K562 (cell line): ENCODE results near the gene RFC5. TPM values are rescaled to one million over a fixed set of nuclear protein-coding genes. Genes with fewer than 3 reads are reported as not detected.

Experiments
- BACH1 ChIP-seq: fragments of 200-800 bp; sonication (Bioruptor generic); IDR thresholded peaks from 2 replicates; pipeline ENCODE4 v1.6.1; 2016; ENCODE audit warnings: missing genetic modification characterization, missing compliant biosample characterization
- BHLHE40 ChIP-seq: IDR thresholded peaks from 2 replicates; pipeline ENCODE4 v1.6.1; 2011; ENCODE audit warnings: low read length, improper control_type of control experiment
- CCNT2 ChIP-seq: IDR thresholded peaks from 2 replicates; pipeline ENCODE4 v1.6.1; 2011; ENCODE audit warnings: borderline replicate concordance, low read depth, mild to moderate bottlenecking, moderate library complexity, mixed read lengths, low read length; ENCODE audit not compliant: insufficient read length; ENCODE audit errors: extremely low read depth
- CREB3 ChIP-seq: fragments of 450-650 bp; conservative IDR thresholded peaks from 2 replicates; pipeline ENCODE4 v1.6.1; 2016; ENCODE audit warnings: missing genetic modification characterization, low read depth, mild to moderate bottlenecking, missing compliant biosample characterization, moderate library complexity
- GTF2A2 ChIP-seq: IDR thresholded peaks from 2 replicates; pipeline ENCODE4 v1.6.1; 2016; ENCODE audit warnings: mild to moderate bottlenecking, missing genetic modification characterization, missing compliant biosample characterization
- GTF2F1 ChIP-seq: IDR thresholded peaks from 2 replicates; pipeline ENCODE4 v1.6.1; 2011; ENCODE audit warnings: low read depth, low read length, improper control_type of control experiment
- HDAC2 ChIP-seq: fragments of 450-650 bp; IDR thresholded peaks from 2 replicates; pipeline ENCODE4 v1.6.1; 2016; ENCODE audit warnings: mild to moderate bottlenecking
- ID3 ChIP-seq, 2 experiments: fragments of 250-450 bp in 1 of 2; fragments of 450-650 bp in 1 of 2; sonication (Bioruptor Pico) in 1 of 2; IDR thresholded peaks; 2 replicates each; pipeline versions ENCODE4 v1.6.1 to v1.8.0; 2016 to 2021; ENCODE audit warnings: mild to moderate bottlenecking in 2 of 2, moderate library complexity in 2 of 2, missing compliant biosample characterization in 1 of 2, missing genetic modification characterization in 1 of 2
- JUNB ChIP-seq: fragments of 450-650 bp; formaldehyde crosslinking; conservative IDR thresholded peaks from 2 replicates; pipeline ENCODE4 v1.4.0; 2020; ENCODE audit warnings: mild to moderate bottlenecking
- MEF2D ChIP-seq: conservative IDR thresholded peaks from 2 replicates; pipeline ENCODE4 v1.6.1; 2016; ENCODE audit warnings: low read depth, missing genetic modification characterization, missing compliant biosample characterization
- NR4A1 ChIP-seq, 2 experiments: fragments of 250-450 bp in 1 of 2; fragments of 450-650 bp in 1 of 2; sonication (Bioruptor Pico) in 1 of 2; IDR thresholded peaks; 2 replicates each; pipeline versions ENCODE4 v1.4.0 to v1.6.1; 2016 to 2020; ENCODE audit warnings: mild to moderate bottlenecking in 2 of 2, missing compliant biosample characterization in 1 of 2, missing genetic modification characterization in 1 of 2, moderate library complexity in 1 of 2
- PTTG1 ChIP-seq: fragments of 450-650 bp; IDR thresholded peaks from 2 replicates; pipeline ENCODE4 v1.6.1; 2016; ENCODE audit warnings: low read depth, mild to moderate bottlenecking, missing genetic modification characterization, missing compliant biosample characterization
- SMAD4 ChIP-seq: fragments of 250-450 bp; sonication (Bioruptor Pico); conservative IDR thresholded peaks from 2 replicates; pipeline ENCODE4 v1.8.0; 2021; ENCODE audit warnings: inconsistent platforms, mild to moderate bottlenecking, moderate library complexity
- STAG1 ChIP-seq: sonication (generic); formaldehyde crosslinking; IDR thresholded peaks from 2 replicates; pipeline ENCODE4 v1.5.0; 2020; ENCODE audit warnings: missing genetic modification reagents, borderline replicate concordance
- XRCC4 ChIP-seq: IDR thresholded peaks from one replicate; pipeline ENCODE4 v1.6.1; 2011; ENCODE audit not compliant: insufficient read depth, insufficient read length; ENCODE audit errors: extremely low read depth
- ZBTB8A ChIP-seq: fragments of 450-650 bp; IDR thresholded peaks from 2 replicates; pipeline ENCODE4 v1.6.1; 2018; ENCODE audit warnings: mild to moderate bottlenecking, moderate library complexity; ENCODE audit not compliant: partially characterized antibody
- ZNF253 ChIP-seq: fragments of 250-450 bp; sonication (Bioruptor Pico); conservative IDR thresholded peaks from 2 replicates; pipeline ENCODE4 v1.6.1; 2021; ENCODE audit warnings: mild to moderate bottlenecking
- ZNF592 ChIP-seq: fragments of 450-650 bp; IDR thresholded peaks from 2 replicates; pipeline ENCODE4 v1.6.1; 2017; ENCODE audit warnings: antibody characterized with exemption, mild to moderate bottlenecking
- ZNF740 ChIP-seq, 3 experiments: fragments of 200-800 bp in 1 of 3; sonication (Bioruptor generic) in 1 of 3; sonication (generic) in 1 of 3; formaldehyde crosslinking in 1 of 3; IDR thresholded peaks; 2 replicates each; pipeline versions ENCODE4 v1.6.1 to v1.8.0; 2016 to 2022; ENCODE audit warnings: mild to moderate bottlenecking in 2 of 3, missing compliant biosample characterization in 2 of 3, missing genetic modification characterization in 2 of 3, missing genetic modification reagents in 1 of 3
- polyA plus RNA-seq, 8 experiments: library from polyadenylated mRNA; depleted of rRNA in 4 of 8; stranded (reverse) in 5 of 8; unstranded in 3 of 8; fragments of >200 nt; fragmentation: Nextera tagmentation in 2 of 8; fragmentation: Illumina TruSeq in 1 of 8; extraction: Ambion mirVana in 2 of 8; extraction: Trizol in 1 of 8; gene quantifications; 2 replicates each; pipeline versions ENCODE4 v1.2.1 to v1.2.3, GENCODE V29; 2011 to 2014; ENCODE audit warnings: inconsistent platforms in 1 of 8, missing spikeins in 1 of 8
- total RNA-seq, 7 experiments: library from RNA; depleted of rRNA in 6 of 7; stranded (reverse); fragments of >200 nt in 6 of 7; fragmentation: Illumina TruSeq in 2 of 7; extraction: Trizol in 2 of 7; gene quantifications; 2 replicates each; pipeline versions ENCODE4 v1.2.1 to v1.2.3, GENCODE V29; 2011 to 2021; ENCODE audit warnings: low replicate concordance in 1 of 7
- TF ChIP-seq, protein P1 (sequence below): fragments of 250-450 bp; sonication (Bioruptor Pico); IDR thresholded peaks from 2 replicates; pipeline ENCODE4 v1.8.0; 2021; ENCODE audit warnings: borderline replicate concordance, mild to moderate bottlenecking, moderate library complexity; ENCODE audit not compliant: poor library complexity, severe bottlenecking

The RFC5 gene
- total and polyA plus RNA-seq, 9 of the 15 experiments (the other 6 are each of a cell fraction or from before 2014, with no cell fraction given) = 61.8 to 189 (median 92.9) TPM

DNA sequence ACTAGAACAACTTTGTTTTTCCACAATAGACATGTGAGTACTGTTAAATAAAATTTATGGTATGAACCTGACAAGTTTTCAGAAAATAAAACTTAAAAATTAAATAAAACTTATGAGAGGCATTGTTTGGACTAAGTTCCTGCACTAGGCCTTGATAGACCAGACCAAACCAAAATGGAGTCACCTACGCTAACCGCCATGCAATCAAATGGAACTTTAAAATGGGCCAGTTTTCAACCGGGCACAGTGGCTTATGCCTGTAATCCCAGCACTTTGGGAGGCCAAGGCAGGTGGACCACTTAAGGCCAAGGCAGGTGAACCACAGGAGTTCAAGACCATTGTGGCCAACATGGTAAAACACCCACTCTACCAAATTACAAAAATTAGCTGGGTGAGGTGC lies 5.1 kb upstream of the RFC5 start (continued):
- no peak for TF ChIP-seq NR4A1 (CRISPR knock-in tag; IDR thresholded peaks at IDR 0.05)
- TF ChIP-seq NR4A1 (tag; IDR thresholded peaks at IDR 0.05) = peak; percentile 91
- no peak for TF ChIP-seq ZNF740 (CRISPR knock-in tag; IDR thresholded peaks at IDR 0.05)
- TF ChIP-seq ZNF740 (tag; IDR thresholded peaks at IDR 0.05) = peak in 1 of 2 experiments; percentile 76; a peak in 2 of 4 replicates
- TF ChIP-seq ZBTB8A = no peak
- TF ChIP-seq PTTG1 (tag) = peak; percentile 83
- TF ChIP-seq, protein P1, sequence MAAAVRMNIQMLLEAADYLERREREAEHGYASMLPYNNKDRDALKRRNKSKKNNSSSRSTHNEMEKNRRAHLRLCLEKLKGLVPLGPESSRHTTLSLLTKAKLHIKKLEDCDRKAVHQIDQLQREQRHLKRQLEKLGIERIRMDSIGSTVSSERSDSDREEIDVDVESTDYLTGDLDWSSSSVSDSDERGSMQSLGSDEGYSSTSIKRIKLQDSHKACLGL (CRISPR knock-in tag) = no peak
- 0 out of 2 replicates have a peak, but pooled peaks have one; percentile 31 for TF ChIP-seq ID3 (CRISPR knock-in tag; IDR thresholded peaks at IDR 0.05)
- TF ChIP-seq ID3 (tag; IDR thresholded peaks at IDR 0.05) = no peak
- TF ChIP-seq BHLHE40 = no peak
- peak; percentile 96 for TF ChIP-seq ZNF592
- TF ChIP-seq GTF2F1 = no peak
- TF ChIP-seq BACH1 = no peak
- TF ChIP-seq CREB3 (tag) = peak; percentile 83
- TF ChIP-seq XRCC4 = no peak
- no peak for TF ChIP-seq JUNB (CRISPR knock-in tag)
- TF ChIP-seq ZNF253 (CRISPR knock-in tag) = no peak
- TF ChIP-seq CCNT2 = no peak
- no peak for TF ChIP-seq STAG1 (CRISPR knock-in tag)
- TF ChIP-seq SMAD4 = peak; percentile 80
- TF ChIP-seq MEF2D (tag) = peak; percentile 74; the same call in 1 of the 2 replicates
- TF ChIP-seq GTF2A2 (tag) = peak; percentile 61; the same call in 1 of the 2 replicates
- no peak for TF ChIP-seq HDAC2
